ENCODE measurements around the gene SLC19A1. TPM values are rescaled to one million over a fixed set of nuclear protein-coding genes. Genes with fewer than 3 reads are reported as not detected.

SLC19A1 gene
- total RNA-seq, 1 donor: 7.4 TPM

GRCh38 chr21:45514311-45515021 is 27.8 kb downstream of the SLC19A1 start:
- no peak overlapping the region for H3K4me3 ChIP-seq (ENCODE audit: low read depth, low read length)
- no peak for TF ChIP-seq CTCF (IDR thresholded peaks at IDR 0.05; ENCODE audit: insufficient read depth, low read length)
- DNase-seq (ENCODE audit: low read depth): no peak

- no peak overlapping the region for H3K4me3 ChIP-seq (ENCODE audit: low read depth, low read length)
- no peak for DNase-seq (ENCODE audit: low read depth)
- TF ChIP-seq CTCF (IDR thresholded peaks at IDR 0.05; ENCODE audit: insufficient read depth, low read length): no peak
These were observed 28.4 kb downstream of the SLC19A1 start for GRCh38 chr21:45513741-45514310.

GRCh38 chr21:45513003-45513717 is 29.1 kb downstream of the SLC19A1 start:
- no peak for DNase-seq (ENCODE audit: low read depth)
- H3K4me3 ChIP-seq (ENCODE audit: low read depth, low read length): no peak overlapping the region
- TF ChIP-seq CTCF (IDR thresholded peaks at IDR 0.05; ENCODE audit: insufficient read depth, low read length): no peak

DNA sequence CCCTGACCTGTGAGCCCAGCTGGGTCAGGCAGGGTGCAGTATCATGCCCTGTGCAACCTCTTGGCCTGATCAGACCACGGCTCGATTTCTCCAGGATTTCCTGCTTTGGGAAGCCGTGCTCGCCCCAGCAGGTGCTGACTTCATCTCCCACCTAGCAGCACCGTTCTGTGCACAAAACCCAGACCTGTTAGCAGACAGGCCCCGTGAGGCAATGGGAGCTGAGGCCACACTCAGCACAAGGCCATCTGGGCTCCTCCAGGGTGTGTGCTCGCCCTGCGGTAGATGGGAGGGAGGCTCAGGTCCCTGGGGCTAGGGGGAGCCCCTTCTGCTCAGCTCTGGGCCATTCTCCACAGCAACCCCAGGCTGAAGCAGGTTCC is 29.6 kb downstream of the SLC19A1 start:
- DNase-seq (ENCODE audit: low read depth): no peak
- no peak for TF ChIP-seq CTCF (IDR thresholded peaks at IDR 0.05; ENCODE audit: insufficient read depth, low read length)
- H3K4me3 ChIP-seq (ENCODE audit: low read depth, low read length): no peak overlapping the region

DNA sequence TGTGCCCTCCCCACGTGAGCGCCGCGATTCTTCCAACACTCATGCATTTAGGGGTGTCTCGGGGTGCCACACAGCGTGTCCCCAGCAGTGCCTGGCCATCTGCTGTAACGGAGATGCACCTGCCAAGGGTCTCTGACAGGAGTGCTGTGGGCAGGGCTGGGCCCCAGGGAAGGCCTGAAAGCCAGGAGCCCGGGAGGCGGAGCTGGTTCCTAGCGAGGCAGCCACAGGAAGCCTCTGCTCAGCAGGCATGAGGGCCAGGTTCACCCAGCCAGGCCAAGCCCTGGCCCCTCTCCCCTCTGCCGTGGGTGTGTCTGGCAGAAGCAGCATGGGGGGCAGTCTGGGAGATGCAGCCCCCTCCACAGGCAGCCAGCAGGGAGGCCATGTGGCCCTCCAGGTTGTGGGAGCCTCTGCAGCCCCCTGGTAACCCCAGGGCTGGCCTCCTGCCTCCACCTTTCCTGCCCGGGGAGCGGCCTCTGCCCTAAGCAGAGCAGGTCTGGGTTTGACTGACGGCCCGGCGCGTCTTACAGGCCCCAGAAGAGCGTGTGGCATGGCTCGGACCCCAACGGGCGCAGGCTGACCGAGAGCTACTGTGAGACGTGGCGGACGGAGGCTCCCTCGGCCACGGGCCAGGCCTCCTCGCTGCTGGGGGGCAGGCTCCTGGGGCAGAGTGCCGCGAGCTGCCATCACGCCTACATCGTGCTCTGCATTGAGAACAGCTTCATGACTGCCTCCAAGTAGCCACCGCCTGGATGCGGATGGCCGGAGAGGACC is 30.4 kb downstream of the SLC19A1 start:
- no peak for TF ChIP-seq CTCF (IDR thresholded peaks at IDR 0.05; ENCODE audit: insufficient read depth, low read length)
- no peak for DNase-seq (ENCODE audit: low read depth)
- H3K4me3 ChIP-seq (ENCODE audit: low read depth, low read length): no peak overlapping the region

DNA sequence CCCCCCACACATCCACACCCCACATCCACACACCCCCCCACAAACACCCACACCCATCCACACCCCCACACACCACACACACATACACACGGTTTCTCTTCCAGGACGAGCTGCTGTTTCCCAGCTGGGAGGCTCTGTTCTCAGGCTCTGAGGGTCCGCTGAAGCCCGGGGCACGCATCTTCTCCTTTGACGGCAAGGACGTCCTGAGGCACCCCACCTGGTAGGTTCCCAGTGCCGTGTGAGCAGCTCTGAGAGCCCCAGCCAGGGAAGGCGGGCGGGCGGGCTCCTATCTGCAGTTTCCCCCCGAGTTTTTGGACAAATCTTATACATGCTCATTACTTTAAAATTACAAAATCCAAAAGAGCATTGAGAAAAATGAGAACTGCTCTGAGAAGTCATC is 31.2 kb downstream of the SLC19A1 start:
- DNase-seq (ENCODE audit: low read depth): no peak
- H3K4me3 ChIP-seq (ENCODE audit: low read depth, low read length): no peak overlapping the region
- TF ChIP-seq CTCF (IDR thresholded peaks at IDR 0.05; ENCODE audit: insufficient read depth, low read length): no peak
